Stimulated activated CD4-positive, alpha-beta T cell treated with anti-CD3 and anti-CD28 coated beads, Interleukin-2, amount 100 ng/mL, for 4 hours (primary cell): ENCODE measurements around the gene EFCAB9.

Experiments
- DNase-seq: peaks from one replicate; pipeline ENCODE4 v3.0.0-alpha.2; 2020; ENCODE audit warnings: low read depth

EFCAB9 gene

GRCh38 chr5:172243302-172243701 is 49.3 kb downstream of the EFCAB9 start:
- no peak for DNase-seq

DNA sequence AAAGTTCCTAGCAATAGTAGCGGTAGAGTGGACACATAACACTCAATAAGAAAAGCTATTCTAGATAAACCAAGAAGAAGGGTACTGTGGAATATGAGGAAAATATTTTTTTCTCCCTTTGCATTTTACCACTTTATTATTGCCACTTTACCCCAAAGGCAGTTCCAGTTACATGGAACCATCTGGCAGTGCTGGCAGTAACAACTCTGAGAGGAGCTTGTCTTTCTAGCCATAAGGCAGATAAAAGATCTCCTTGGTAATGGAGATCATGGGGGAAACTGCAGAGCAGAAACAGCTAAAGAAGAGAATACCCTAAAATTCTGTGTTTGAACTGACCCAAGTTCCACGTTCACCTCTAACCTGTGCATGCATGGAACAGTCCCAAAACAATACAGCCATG is 51.1 kb downstream of the EFCAB9 start:
- DNase-seq: no peak

- DNase-seq: no peak
These were observed 51.7 kb downstream of the EFCAB9 start for GRCh38 chr5:172245703-172246125.

GRCh38 chr5:172248637-172249036 is 54.7 kb downstream of the EFCAB9 start:
- DNase-seq: no peak

GRCh38 chr5:172251419-172251818 is 57.4 kb downstream of the EFCAB9 start:
- DNase-seq: no peak

GRCh38 chr5:172252501-172252900 is 58.5 kb downstream of the EFCAB9 start:
- no peak for DNase-seq
